ENCODE results near the gene IFIT5.
"Not testable (repeated sequence)": the region's sequence is repeated elsewhere in the genome, so short reads cannot be mapped to it uniquely, and the experiment has no call there.

The IFIT5 gene, protein sequence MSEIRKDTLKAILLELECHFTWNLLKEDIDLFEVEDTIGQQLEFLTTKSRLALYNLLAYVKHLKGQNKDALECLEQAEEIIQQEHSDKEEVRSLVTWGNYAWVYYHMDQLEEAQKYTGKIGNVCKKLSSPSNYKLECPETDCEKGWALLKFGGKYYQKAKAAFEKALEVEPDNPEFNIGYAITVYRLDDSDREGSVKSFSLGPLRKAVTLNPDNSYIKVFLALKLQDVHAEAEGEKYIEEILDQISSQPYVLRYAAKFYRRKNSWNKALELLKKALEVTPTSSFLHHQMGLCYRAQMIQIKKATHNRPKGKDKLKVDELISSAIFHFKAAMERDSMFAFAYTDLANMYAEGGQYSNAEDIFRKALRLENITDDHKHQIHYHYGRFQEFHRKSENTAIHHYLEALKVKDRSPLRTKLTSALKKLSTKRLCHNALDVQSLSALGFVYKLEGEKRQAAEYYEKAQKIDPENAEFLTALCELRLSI

DNA sequence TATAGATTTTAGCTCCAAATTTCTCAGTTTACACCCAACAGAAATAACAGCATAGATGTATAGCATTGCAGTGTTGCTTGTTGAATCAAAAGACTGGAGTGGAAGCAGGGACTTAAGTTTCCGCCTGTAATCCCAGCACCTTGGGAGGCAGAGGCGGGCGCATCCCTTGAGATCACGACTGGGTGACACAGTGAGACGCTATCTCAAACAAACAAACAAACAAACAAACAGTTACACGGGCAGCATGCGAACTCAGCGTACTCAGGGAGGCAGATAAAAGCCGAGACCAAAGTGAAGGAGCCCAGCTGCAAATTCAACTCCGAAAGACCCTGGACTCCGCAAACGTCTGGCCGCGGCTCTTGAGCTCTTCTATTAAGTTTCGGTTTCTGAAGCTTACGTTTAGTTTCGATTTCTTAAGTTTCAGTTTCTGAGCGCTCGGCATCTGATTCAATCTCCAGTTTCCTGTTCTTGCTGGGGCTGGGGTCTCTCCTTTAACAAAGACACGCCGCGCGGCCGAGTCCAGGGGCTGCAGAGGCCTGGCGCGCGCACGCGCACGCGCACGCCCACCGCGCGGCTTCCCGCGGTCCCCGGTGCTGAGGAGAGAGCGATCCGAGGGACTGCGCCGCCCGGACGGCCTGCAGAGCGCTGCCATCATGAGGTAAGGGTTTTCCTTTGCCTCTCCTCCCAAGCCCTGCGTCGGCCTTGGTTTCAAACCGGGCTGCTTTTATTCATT lies at the start of gene IFIT5:
IFIT5 (plus strand) TSS at position 423 of the 733 bp plus-strand sequence; CDS start at position 654, 231 bp downstream.
- peak; percentile 58 for DNase-seq

DNA sequence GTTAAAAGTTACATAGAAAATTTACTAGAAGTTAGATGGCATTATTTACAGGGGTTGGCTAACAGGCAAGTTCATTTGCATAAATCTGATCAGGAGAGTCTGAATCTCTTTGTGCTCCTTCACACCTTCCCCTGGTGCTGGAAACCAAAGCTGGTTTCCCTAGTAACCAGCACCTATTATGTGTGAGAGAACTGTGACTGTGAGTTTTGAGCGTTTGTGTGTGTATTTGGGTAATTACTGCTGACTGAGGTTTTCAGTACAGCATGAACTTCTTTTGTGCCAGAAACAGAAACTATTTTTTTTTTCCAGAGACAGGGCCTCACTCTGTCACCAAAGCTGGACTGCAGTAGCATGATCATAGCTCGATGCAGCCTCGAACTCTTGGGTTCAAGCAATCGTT lies 46.8 kb upstream of the IFIT5 start:
- DNase-seq: peak; percentile 57

DNA sequence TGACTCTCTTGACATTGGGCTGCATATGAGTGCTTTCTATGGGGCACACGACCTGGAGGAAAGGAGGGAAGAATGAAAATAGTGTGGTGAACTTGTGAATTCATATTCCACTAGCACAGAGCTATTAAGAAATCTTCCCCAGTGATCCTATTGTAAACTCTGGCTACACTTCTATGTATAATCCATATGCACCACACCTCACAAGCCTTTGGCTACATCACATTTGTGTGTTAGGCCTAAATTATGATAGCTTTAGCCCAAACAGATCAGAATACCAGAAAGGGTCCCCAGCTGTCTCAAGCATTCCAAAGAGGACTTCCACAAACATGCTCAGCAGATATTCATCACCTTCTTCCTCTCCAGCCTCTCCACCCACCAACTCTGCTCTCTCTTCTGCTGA lies 46.2 kb upstream of the IFIT5 start:
- no peak for DNase-seq

DNA sequence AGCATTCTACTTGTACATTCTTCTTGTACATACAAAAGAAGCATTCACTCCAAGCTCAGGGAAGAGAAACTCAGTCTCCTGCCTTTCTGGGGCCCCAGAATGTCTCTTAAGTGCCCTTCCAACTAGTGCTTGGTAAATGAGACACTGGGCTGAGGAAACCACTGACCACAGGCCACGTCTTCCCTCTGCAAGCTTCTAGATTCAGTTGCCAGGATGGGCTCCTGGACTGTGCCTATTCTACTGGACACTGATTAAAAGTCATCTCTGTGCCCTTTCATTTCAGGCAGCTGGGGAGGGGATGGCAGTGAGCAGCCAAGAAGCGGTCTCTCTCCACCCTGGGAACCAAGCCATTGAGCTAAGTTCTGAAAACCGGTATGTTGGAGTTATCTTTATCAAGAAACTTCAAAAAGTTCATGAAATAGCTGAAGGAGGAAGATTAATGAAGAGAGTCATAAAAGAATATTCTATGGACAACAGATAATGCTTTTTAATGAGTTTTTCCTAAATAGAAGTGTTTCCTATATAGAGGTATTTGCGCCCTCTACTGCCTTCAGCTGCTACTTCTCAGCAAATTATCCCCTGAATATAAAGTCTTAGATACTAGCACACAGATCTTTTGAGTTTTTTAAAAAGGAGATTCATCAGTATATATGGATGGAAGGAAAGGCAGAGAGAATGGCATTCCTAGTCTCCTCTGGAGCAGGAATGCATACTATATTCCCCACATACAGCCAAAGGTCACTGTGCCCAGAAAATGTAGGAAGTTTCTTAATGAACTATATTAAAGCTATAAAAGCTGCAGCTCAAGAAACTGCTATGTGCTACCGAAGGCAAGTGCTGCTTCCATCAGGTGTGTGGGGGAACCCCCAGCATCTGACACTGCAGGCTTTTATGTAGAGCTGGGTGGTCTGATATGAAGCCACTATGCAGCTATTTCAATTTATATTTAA lies 44.9 kb upstream of the IFIT5 start:
- DNase-seq: no peak

DNA sequence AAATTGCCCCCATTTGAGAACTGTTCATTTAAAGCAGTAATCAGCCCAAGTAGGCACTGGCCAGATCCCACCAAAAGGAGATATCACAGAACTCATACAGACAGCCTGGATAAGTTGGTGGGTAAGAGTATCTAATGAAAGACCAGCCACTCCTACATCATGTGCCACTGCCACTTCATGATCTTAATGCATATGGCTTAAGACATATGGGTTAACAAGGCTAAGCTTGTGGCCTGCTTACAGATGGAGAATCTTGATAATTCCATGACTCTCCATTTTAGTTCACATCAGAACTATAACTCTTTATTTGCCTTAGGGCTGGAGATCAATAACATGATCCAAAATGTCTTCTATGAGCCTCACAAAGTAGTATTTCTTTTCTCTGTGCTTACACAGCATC lies 43.3 kb upstream of the IFIT5 start:
- DNase-seq: no peak

DNA sequence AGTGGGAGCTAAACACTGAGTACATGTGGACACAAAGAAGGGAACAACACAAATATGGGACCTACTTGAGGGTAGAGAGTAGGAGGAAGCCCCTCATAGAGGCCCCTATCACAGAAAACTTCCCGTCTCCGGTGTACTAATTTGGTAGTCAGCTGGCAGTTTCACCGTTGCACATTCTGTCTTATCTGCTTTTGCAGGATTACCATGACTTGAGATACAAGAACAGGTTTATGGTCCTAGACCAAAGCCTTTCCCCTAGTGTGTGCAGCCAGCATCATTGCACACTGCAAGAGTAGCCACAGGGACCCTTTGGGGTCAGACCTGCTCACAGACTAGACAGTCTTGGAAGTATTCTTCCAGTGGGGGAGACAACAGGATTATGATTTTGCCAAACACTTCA lies 42.4 kb upstream of the IFIT5 start:
- no peak for DNase-seq

DNA sequence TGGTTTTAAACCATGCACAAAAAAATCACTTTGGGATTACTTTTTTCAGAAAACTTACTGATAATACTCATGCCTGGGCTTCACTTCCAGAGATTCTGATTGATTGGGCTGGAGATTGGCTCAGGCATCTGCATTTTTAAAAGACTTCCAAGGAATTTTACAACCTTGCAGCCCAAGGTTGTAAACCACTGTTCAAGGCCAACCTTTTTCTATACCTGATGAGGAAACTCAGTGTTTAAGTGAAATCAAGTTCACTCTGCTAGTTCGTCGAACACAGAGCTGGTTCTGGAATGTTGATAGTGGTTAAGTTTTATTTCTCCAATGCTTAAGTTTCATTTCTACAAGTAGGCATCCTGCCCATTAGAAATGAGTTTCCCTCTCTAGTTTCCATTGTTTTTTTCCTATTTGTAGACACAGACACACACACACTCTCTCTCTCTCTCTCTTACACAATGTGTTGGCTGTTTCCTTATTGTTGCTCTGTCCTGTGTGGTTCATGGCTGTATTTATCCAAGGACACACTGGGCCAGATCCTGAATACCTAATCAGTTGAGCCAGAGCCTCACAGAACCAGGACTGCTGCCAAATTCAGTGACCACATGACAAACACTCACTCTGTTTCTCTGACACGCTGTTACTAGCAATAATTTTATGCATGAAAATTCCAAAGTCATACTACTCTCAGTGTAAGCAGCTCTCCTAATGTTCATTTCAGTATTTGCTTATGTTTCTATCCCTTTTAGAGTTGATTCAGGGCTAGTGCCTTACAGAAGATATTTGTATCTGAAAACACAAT lies 40.3 kb upstream of the IFIT5 start:
- DNase-seq: no peak

DNA sequence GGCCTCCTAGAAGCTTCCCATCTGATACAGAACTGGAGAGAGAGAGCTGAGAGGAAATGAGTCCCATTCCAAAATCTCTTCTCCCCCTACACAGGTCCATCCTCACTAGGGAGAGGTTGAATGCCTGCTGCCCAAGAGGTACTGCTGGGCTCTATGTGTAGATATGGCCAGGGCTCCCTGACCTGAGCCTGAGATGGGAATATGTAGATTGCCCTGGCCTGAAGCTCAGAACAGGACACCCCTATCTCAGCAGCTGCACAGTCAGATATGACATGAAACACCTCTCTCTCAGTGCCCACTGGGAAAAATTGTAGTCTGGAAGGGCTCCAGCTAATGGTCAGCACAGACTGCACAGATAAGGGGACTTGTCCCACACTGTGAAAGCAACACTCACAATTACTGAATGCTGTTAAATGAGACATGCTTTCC lies 39.6 kb upstream of the IFIT5 start:
- no peak for DNase-seq

DNA sequence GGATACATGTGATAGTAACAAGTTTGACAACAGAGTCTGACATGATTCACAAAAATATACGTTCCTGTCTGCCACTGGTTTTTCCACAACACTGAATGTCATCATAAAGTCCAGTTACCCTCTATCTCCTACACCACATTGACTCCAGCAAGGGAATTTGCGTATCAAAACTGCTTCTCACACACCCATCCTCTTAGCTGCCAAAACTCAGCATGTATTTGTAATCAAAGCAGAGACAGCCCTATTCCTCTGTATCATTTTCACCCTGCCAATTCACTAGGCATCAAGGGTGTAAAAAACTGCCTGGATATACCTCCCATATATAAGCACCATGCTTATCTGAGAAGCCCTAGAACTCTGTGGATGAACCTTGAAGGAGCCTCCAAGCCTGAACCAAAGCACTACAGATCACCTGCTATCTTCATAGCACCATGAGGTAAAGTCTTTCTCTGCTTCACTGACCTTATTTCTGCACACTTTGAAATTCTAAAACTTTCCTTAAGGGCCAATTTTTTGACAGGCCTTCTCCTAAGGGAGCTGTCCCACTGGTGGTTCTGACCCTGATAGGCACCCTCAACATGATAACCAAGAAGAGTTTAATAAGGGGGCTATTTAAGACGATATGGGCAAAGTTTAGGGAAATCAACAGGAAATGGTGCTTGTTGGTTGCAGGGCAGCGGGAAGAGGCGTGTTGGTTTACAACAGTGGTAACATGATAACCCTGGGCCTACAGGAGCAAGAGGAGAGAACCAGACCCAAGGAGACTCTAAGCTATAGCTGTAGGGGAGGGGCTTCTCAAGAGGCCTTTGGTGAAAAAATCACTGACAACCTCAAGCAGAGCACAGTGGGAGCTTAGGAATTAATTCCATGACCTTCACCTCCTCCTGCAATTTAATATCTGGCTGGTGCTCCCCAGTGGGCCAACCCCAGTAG lies 36.4 kb upstream of the IFIT5 start, which contains the start of gene IFIT1B:
IFIT1B (plus strand) TSS at position 352 of the 933 bp plus-strand sequence; CDS start at position 432, 80 bp downstream.
- DNase-seq: no peak

DNA sequence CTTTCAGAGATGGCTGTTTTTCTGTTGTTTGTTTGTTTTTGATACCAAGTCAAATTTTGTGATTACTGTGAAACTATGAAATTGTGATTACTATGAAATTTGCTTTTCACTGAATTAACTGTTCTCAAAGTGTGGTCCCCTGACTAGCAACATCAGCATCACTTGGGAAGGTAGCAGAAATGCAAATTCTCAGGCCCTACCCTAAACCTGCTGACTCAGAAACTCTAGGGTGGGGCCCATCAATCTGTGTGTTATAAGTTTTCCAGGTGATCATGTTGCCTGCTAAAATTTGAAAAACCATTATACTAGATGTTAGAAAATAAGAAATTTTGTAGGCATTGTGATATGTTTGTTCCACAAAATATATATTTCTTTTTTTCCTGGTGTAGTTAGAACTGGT lies 35.3 kb upstream of the IFIT5 start:
- DNase-seq: no peak

DNA sequence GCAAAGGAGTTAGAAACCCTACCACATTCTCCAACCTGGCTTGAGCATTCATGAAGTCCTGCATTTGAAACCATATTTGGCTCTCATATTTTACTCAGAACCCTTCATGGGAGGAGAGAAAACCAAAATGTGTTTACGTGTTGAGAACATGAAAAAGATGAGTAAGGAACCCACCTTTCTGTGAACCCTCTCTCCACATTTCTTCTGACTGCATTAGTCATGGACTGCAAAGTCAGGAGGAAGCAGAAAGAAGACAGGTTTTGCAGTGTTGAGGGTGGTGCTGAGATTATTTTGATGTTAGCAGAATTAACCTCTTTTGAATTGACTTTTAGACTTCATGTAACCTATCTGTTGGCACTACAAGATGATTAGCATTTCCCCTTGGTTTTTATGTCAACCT lies 31.6 kb upstream of the IFIT5 start:
- DNase-seq: no peak

DNA sequence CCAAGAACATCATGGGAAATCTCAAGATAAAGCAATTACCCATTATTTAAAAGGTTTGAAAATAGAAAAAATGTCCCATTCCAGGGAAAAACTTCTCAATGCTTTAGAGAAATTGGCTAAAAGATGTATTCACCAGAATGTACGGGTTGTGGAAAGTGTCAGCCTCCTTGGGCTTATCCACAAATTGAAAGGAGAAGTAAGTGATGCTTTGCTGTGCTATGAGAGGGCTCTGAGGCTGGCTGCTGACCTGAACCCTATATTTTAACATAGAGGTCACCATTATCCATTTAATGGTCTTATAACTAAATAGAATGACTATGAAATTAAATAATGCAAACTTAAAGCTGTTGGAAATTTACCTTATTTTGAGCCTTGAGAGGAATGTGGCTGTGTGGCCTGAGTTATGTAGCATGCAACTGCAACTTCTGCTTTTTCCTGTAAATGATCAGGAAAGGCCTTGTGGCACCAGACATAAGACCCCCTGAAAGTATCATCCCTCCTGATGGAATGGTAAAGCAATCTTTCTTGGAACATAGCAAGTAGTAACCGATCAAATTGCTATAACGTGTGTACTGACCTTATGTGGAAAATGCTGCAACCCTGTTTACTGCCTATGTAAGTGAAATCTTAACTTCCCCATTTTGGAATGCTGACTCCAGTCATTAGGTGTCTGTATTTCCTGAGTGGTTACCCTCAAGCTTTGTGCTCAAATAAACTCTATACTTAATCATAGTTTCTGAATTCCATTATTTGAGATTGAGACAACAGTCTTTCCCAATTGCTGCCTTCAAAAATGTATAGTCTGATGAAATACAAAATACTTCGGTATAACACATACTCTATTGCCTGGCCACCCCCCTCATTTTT lies 29.7 kb upstream of the IFIT5 start:
- no peak for DNase-seq

DNA sequence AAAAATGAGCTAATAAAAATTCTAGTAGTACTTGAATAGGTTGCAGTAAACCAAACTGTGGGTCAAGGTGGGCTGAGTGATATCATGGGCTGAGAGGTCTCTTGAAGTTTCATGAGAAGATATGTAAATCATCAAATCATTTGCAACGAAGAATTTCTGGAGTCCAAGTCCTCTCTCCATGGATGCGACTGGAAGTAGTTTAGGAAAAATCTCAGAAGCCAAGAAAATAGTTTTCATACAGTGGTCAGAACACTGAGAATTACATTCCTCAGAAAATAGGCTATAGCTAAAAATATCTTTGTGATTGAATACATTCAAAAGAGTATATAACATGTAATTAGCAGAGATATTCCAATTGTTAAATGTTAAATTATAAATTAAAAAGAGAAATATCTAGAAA lies 25.6 kb upstream of the IFIT5 start:
- no peak for DNase-seq

DNA sequence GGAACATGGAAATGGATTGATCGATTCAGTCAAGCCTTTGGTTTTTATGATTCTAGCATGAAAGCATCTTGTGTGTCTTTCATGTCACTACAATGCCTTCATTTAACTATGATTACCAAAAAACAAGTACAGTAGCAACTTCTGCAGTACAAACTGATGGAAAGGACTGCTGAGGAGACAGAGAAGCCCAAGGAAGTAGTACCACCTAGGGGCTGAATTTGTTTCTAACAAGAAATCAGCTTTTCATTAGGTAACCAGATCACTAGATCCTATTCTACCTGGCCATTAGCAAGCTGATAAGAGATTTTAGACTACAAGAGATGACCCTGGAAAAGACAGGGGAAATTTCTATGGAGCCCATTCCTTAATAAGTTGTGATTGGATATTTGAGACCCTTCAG lies 25.1 kb upstream of the IFIT5 start:
- peak; percentile 21 for DNase-seq

DNA sequence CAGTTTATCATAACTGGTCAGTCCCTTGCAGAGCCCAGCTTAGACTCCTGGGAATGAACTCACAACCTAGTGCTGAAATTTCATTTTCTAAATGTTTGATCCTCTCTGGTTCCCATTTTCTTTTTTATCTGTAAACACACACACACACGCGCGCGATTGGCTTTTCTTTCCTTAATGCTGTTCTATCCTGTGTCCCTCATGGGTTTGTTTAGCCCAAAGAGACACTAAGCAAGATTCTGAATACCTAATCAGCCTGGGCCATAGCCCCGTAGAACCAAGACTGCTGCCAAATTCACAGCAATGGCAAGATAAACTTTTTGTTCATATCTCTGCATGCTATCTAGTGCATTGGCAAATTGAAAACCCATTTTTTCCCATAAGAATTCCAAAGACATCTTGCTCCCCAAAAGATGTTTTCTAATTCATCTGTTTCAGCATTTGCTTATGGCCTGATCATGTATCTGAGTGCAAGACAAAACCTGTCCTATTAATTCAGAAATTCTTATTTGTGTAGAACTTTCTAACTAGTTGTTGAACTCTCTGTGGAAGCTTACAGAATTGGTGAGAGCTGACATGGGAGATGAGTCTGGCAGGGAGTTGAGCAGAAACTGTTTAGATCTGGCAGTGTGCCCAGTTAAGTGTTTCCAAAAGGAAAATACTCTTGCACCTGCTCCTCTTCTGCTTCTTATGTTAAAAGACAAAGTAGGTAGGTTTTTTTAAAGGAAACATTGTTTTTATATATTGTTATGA lies 23.7 kb upstream of the IFIT5 start:
- DNase-seq: no peak

DNA sequence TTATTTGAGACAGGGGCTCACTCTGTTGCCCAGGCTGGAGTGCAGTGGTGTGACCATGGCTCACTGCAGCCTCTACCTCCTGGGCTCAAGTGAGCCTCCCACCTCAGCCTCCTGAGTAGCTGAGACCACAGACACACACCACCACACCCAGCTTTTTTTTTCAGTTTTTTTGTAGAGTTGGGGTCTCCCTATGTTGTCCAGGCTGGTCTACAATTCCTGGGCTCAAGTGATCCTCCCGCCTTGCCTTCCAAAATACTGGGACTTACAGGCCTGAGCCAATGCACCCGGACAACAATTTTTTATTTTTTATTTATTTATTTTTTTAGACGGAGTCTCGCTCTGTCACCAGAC lies 23.2 kb upstream of the IFIT5 start:
- DNase-seq: not testable (repeated sequence)

DNA sequence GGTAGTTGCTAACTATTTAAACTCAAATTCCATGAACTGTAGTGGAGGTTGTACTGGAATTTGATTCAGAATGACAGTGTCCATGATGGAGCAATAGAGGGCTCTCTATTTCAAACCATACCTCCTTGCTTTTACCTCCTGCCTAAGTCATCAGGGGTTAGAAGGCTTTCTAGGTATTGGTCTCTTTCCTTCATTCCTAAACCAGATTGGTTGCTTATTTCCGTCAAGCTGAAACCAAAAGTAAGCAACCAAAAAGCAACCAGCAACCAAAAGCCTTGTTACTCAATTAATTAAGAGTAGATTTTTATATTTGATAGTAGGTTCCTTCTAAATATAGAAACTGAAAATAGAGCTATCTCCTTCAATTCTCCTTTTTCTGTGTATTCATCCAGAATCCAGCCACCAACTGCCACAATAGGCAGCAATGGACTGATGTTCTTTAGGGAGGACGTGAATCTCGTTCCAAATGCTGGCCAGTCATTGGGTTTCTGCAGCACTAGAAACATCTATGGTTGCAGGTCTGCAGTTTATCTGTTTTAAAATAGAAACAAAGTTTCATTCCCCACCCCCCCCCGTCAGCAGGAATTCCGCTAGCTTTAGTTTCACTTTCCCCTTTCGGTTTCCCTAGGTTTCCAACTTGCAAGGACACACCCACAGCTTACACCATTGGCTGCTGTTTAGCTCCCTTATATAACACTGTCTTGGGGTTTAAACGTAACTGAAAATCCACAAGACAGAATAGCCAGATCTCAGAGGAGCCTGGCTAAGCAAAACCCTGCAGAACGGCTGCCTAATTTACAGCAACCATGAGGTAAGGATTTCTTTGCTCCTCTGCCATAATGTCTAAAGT lies 22.2 kb upstream of the IFIT5 start, which contains the start of gene IFIT1:
IFIT1 (plus strand) TSS at position 717 of the 850 bp plus-strand sequence; CDS start at position 807, 90 bp downstream.
- peak; percentile 32 for DNase-seq

DNA sequence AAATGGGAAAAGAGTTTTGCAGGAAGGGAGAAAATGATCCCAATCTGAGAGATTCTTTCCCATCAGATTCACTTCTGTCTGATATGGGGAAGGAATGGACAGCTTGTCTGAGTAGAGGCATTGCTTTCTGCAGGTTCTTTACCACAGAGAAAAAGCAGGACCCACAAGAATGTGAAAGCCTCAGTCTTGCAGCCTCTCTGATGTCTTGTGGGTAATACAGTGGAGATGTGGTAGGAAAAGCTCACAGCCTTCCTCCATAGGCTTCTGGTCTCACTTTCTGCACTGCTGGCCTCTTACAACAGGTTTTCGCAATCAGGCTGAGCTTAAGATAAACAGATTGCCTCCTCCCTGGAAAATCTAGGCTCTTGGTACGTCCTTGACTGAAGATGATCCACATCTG lies 21.4 kb upstream of the IFIT5 start:
- DNase-seq: no peak
